VCaP (cell line): ENCODE measurements around the gene PPP1R18.

Experiments used
- H3K27ac ChIP-seq: fragments of 450-650 bp; 2 replicates; pipeline ENCODE4 v1.5.1; 2017
- TF ChIP-seq, protein P1 (sequence below): fragments of 450-650 bp; conservative IDR thresholded peaks from 2 replicates; pipeline ENCODE4 v1.5.1; 2017; ENCODE audit warnings: mild to moderate bottlenecking, moderate library complexity

PPP1R18 gene

GRCh38 chr6:30720738-30721197, 34.3 kb upstream of the PPP1R18 start:
- peak overlapping the region; percentile 89 for H3K27ac ChIP-seq
- TF ChIP-seq, protein P1, sequence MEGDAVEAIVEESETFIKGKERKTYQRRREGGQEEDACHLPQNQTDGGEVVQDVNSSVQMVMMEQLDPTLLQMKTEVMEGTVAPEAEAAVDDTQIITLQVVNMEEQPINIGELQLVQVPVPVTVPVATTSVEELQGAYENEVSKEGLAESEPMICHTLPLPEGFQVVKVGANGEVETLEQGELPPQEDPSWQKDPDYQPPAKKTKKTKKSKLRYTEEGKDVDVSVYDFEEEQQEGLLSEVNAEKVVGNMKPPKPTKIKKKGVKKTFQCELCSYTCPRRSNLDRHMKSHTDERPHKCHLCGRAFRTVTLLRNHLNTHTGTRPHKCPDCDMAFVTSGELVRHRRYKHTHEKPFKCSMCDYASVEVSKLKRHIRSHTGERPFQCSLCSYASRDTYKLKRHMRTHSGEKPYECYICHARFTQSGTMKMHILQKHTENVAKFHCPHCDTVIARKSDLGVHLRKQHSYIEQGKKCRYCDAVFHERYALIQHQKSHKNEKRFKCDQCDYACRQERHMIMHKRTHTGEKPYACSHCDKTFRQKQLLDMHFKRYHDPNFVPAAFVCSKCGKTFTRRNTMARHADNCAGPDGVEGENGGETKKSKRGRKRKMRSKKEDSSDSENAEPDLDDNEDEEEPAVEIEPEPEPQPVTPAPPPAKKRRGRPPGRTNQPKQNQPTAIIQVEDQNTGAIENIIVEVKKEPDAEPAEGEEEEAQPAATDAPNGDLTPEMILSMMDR = no peak

DNA sequence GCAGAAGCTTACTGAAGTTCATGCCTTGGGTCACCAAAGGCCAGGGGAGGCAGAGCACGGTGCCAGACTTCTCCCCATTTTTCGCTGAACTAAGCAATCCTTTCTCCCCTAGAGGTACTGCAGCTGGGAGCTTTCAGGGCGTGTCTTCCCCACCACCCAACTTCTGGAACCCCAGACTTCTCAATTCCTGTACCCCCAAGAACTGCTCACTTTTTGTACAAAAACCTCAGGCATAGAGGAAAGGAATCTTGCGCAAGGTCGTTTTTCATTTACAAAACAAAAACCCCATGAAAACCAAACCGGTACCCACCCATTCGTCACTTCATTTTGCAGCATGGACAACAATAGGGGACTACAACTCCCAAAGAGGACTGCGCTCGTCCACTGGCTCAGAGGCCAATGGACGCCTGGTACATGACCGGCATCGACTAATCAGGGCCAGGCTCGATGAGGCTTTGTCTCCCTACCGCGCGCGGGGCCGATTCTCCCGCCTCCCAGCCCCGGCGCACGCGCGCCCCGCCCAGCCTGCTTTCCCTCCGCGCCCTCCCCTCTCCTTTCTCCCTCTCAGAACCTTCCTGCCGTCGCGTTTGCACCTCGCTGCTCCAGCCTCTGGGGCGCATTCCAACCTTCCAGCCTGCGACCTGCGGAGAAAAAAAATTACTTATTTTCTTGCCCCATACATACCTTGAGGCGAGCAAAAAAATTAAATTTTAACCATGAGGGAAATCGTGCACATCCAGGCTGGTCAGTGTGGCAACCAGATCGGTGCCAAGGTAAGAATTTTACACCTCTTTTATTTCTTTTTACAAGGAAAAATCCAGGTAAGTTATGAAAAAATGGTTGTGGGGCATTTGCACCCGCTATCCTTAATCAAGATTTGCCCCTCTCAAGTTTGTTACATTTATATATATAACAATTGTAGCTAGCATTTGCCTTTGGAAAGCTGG, 33.6 kb upstream of the PPP1R18 start, which contains the start of gene TUBB:
TUBB (plus strand) TSS at position 562 of the 947 bp plus-strand sequence; CDS start at position 717, 155 bp downstream.
- peak within 1 kb of the TSS; percentile 89 for H3K27ac ChIP-seq
- TF ChIP-seq, protein P1 = no peak

DNA sequence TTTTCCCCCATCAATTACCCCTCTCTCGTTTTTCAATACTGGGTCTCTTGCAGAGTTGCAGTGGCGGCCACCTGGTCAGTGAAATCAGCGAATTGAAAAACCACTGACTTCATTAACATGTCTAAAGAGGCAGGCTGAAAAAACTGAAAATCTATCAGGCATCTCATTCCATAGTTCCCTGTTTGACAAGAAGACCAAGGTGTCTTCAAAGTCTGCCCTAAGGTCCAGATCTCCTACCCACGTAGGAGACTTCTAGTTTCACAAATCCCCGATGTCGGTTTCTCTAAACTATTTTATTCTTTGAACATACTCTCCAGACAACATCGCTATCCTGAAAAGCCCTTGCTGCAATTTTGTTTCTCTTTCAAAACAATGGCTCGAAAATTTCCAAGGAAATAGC, 32.9 kb upstream of the PPP1R18 start:
- peak overlapping the region; percentile 89 for H3K27ac ChIP-seq
- TF ChIP-seq, protein P1 = no peak

- peak overlapping the region; percentile 89 for H3K27ac ChIP-seq
Observed at GRCh38 chr6:30717845-30718720, 31.6 kb upstream of the PPP1R18 start.

DNA sequence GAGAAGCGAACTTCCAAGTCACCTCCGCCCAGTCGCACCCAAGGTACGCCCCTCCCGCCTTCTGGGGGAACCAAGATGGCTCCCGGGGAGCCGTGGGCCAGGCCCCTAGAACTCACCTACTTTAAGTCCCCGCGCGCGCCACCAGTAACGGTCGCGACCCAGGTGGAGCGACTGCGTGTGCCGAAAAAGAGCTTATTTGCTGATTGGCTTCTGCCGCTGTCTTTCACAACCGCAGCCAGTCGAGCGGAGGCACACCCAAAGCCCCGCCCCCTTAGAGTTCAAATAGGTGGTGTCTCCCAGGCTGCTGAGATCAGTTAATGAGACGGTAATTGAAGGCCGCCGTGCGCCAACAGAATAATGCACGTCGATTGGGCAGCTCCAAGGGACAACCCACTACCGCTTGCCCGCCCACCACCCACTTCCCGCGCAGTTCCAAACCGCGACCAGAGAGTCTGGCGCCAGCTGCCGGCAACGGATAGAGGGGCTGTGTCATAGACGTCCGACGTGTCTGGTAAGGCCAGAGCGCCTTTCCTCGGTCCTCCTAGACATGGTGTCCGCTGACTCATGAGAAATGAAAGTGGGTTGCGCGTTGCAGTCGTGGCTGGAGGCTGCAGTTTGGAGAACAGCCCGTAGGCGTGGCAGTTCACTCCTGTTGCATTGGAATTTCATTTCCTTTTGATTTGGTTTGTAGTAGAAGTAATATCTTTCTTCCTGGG, 30.8 kb upstream of the PPP1R18 start, which contains the start of gene MDC1:
MDC1 (minus strand) TSS at position 153 of the 716 bp plus-strand sequence. CDS start 2,106 bp downstream, outside the sequence.
- TF ChIP-seq, protein P1 = no peak; the same call in 1 of the 2 replicates

DNA sequence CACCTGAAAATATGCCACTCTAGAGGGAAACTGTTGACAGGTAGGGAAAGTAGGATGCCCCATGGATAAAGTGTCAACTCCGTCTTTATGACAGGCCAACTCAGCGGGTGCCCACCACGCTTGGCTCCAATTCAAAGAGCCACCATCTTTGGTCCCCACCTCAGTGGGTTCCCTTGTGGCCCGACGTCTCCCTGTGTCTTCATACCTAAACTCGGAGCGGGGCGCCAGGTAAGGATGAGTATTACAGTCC, 30.4 kb upstream of the PPP1R18 start:
- H3K27ac ChIP-seq = peak overlapping the region; percentile 89
- TF ChIP-seq, protein P1 = no peak

More for the DNA sequence above, 30.8 kb upstream of the PPP1R18 start, which contains the start of gene MDC1:
- peak within 1 kb of the TSS; percentile 89 for H3K27ac ChIP-seq

GRCh38 chr6:30714263-30714662, 27.8 kb upstream of the PPP1R18 start:
- TF ChIP-seq, protein P1 = no peak
- H3K27ac ChIP-seq = no peak overlapping the region
